ENCODE data around the gene ERN2. TPM values are rescaled to one million over a fixed set of nuclear protein-coding genes. Genes with fewer than 3 reads are reported as not detected.

Gene ERN2
- total RNA-seq, 1 experiment from 2014 or later = 2.1 TPM

- Histone ChIP-seq H3K56ac (ENCODE audit: insufficient read length, low read depth, low read length) (no peak overlapping the region), H3K9ac (ENCODE audit: extremely low read depth, insufficient read length, low read length) (no peak overlapping the region), H3K79me2 (ENCODE audit: insufficient read depth, low read length) (no peaks in the 10 kb centered on the region), H4K8ac (replicated peaks; ENCODE audit: insufficient read length, low read depth, low read length) (no peak overlapping the region), H3K23ac (ENCODE audit: insufficient read length, low read depth, low read length) (no peak overlapping the region), H3K23me2 (ENCODE audit: insufficient read length, low read depth, low read length, poor library complexity, severe bottlenecking) (no peaks in the 10 kb centered on the region), H3K27ac (ENCODE audit: insufficient read length, low read depth, low read length) (no peak overlapping the region), H3K9me3 (ENCODE audit: control insufficient read depth, low read depth, low read length) (no peaks in the 10 kb centered on the region), H2BK20ac (ENCODE audit: low read depth, low read length, poor library complexity, severe bottlenecking) (no peak overlapping the region), H3K27me3 (ENCODE audit: insufficient read depth, low read length) (no peaks in the 10 kb centered on the region), H3K79me1 (ENCODE audit: insufficient read depth, low read depth, low read length, poor library complexity, severe bottlenecking) (peaks cover 4% of the 10 kb centered on the region), H4K5ac (ENCODE audit: insufficient read length, low read depth, low read length) (no peak overlapping the region), H2BK12ac (ENCODE audit: insufficient read length, low read depth, low read length) (no peak overlapping the region), H2BK15ac (ENCODE audit: low read depth, low read length) (no peak overlapping the region), H3K14ac (ENCODE audit: insufficient read depth, low read length) (no peak overlapping the region), H2BK120ac (ENCODE audit: low read depth, low read length, poor library complexity, severe bottlenecking) (no peak overlapping the region), H4K91ac (ENCODE audit: insufficient read length, low read depth, low read length) (no peak overlapping the region), H3T11ph (ENCODE audit: low read length) (no peak overlapping the region), H4K20me1 (ENCODE audit: control insufficient read depth, insufficient read depth, insufficient read length) (no peaks in the 10 kb centered on the region), H3K4me1 (ENCODE audit: insufficient read depth, low read length) (no peaks in the 10 kb centered on the region), H3K18ac (ENCODE audit: insufficient read length, low read depth, low read length) (no peak overlapping the region), H2AK5ac (ENCODE audit: insufficient read length, low read length) (no peak overlapping the region), H3K4me2 (ENCODE audit: insufficient read depth, insufficient read length, low read length) (no peak overlapping the region), H2AFZ (ENCODE audit: low read length) (no peak overlapping the region), H3K4ac (ENCODE audit: low read depth, low read length) (no peak overlapping the region), H2BK5ac (ENCODE audit: insufficient read length, low read length) (no peak overlapping the region)
- Mint-ChIP-seq H3K4me1 (no peaks in the 10 kb centered on the region), H3K4me3 (no peak overlapping the region), H3K36me3 (ENCODE audit: insufficient read depth in 1 of 3, low read depth in 3 of 3) (peaks cover 15 to 94% (median 82%) of the 10 kb centered on the region in 3 experiments; a peak in 6 of 7 replicates), H3K9me3 (no peaks in the 10 kb centered on the region), H3K27me3 (ENCODE audit: low read depth) (no peaks in the 10 kb centered on the region), H3K27ac (no peak overlapping the region)
- no peak for TF ChIP-seq CTCF (conservative IDR thresholded peaks at IDR 0.05)
- DNase-seq = no peak
- WGBS (ENCODE audit: extremely low coverage, insufficient read length, low lambda C conversion rate) = no CpG with 5 or more reads among the region's 2 CpGs
Observed at GRCh38 chr16:23663918-23664317, 49.1 kb downstream of the ERN2 start.
